Measurements from ENCODE around the gene DSC1. TPM values are rescaled to one million over a fixed set of nuclear protein-coding genes. Genes with fewer than 3 reads are reported as not detected.

Gene DSC1
- total RNA-seq, 1 donor from 2014 or later = not detected

- H3K27ac ChIP-seq = no peak overlapping the region
- H3K4me3 ChIP-seq = no peak overlapping the region
- H3K36me3 ChIP-seq = no peaks in the 10 kb centered on the region
- H3K27me3 ChIP-seq = no peaks in the 10 kb centered on the region
- no peaks in the 10 kb centered on the region for H3K4me1 ChIP-seq
- DNase-seq (ENCODE audit: low spot score in 2 of 2) = no peak
- no peaks in the 10 kb centered on the region for H3K9me3 ChIP-seq
- intact Hi-C loops (cut with DNase I) = no loop called here
- no peak for TF ChIP-seq CTCF (IDR thresholded peaks at IDR 0.05)
Measured at GRCh38 chr18:31206071-31206470, 43.4 kb upstream of the DSC1 start.

- DNase-seq (ENCODE audit: low spot score in 2 of 2) = no peak
- H3K4me3 ChIP-seq = no peak overlapping the region
- no peaks in the 10 kb centered on the region for H3K27me3 ChIP-seq
- TF ChIP-seq CTCF (IDR thresholded peaks at IDR 0.05) = no peak
- intact Hi-C loops (cut with DNase I) = no loop called here
- H3K4me1 ChIP-seq = no peaks in the 10 kb centered on the region
- no peak overlapping the region for H3K27ac ChIP-seq
- no peaks in the 10 kb centered on the region for H3K9me3 ChIP-seq
- no peaks in the 10 kb centered on the region for H3K36me3 ChIP-seq
Measured at GRCh38 chr18:31205273-31205672, 42.6 kb upstream of the DSC1 start.

GRCh38 chr18:31204833-31205232 lies 42.2 kb upstream of the DSC1 start:
- H3K27me3 ChIP-seq = no peaks in the 10 kb centered on the region
- H3K9me3 ChIP-seq = no peaks in the 10 kb centered on the region
- DNase-seq (ENCODE audit: low spot score in 2 of 2) = no peak
- no peak overlapping the region for H3K4me3 ChIP-seq
- no peaks in the 10 kb centered on the region for H3K36me3 ChIP-seq
- intact Hi-C loops (cut with DNase I) = no loop called here
- H3K27ac ChIP-seq = no peak overlapping the region
- no peak for TF ChIP-seq CTCF (IDR thresholded peaks at IDR 0.05)
- no peaks in the 10 kb centered on the region for H3K4me1 ChIP-seq

- Histone ChIP-seq H3K27ac (no peak overlapping the region), H3K4me1 (no peaks in the 10 kb centered on the region), H3K9me3 (no peaks in the 10 kb centered on the region), H3K36me3 (no peaks in the 10 kb centered on the region), H3K4me3 (no peak overlapping the region), H3K27me3 (no peaks in the 10 kb centered on the region)
- TF ChIP-seq CTCF (IDR thresholded peaks at IDR 0.05) = no peak
- no peak for DNase-seq (ENCODE audit: low spot score in 2 of 2)
- intact Hi-C loops (cut with DNase I) = no loop called here
Measured at GRCh38 chr18:31204166-31204565, 41.5 kb upstream of the DSC1 start.

GRCh38 chr18:31203794-31204148 lies 41.1 kb upstream of the DSC1 start:
- no peak overlapping the region for H3K4me3 ChIP-seq
- H3K9me3 ChIP-seq = no peaks in the 10 kb centered on the region
- H3K27ac ChIP-seq = no peak overlapping the region
- H3K4me1 ChIP-seq = no peaks in the 10 kb centered on the region
- no peak for DNase-seq (ENCODE audit: low spot score in 2 of 2)
- no peak for TF ChIP-seq CTCF (IDR thresholded peaks at IDR 0.05)
- intact Hi-C loops (cut with DNase I) = no loop called here
- H3K36me3 ChIP-seq = no peaks in the 10 kb centered on the region
- H3K27me3 ChIP-seq = no peaks in the 10 kb centered on the region

GRCh38 chr18:31203096-31203793 lies 40.6 kb upstream of the DSC1 start:
- Histone ChIP-seq H3K4me1 (no peaks in the 10 kb centered on the region), H3K36me3 (no peaks in the 10 kb centered on the region), H3K27ac (no peak overlapping the region), H3K4me3 (no peak overlapping the region), H3K9me3 (no peaks in the 10 kb centered on the region), H3K27me3 (no peaks in the 10 kb centered on the region)
- intact Hi-C loops (cut with DNase I) = no loop called here
- DNase-seq (ENCODE audit: low spot score in 2 of 2) = no peak
- no peak for TF ChIP-seq CTCF (IDR thresholded peaks at IDR 0.05)
